ENCODE data around the gene PPP4R3B. TPM values are rescaled to one million over a fixed set of nuclear protein-coding genes. Genes with fewer than 3 reads are reported as not detected.
"Not testable (repeated sequence)": the region's sequence is repeated elsewhere in the genome, so short reads cannot be mapped to it uniquely, and the experiment has no call there.

PPP4R3B gene
- total and polyA plus RNA-seq, 8 donors: 63.8 to 78.7 (median 74.0) TPM

- no peak for TF ChIP-seq CTCF (IDR thresholded peaks at IDR 0.05)
- no peak for DNase-seq
- no peak overlapping the region for H3K4me3 ChIP-seq
- intact Hi-C loops (cut with DNase I): no loop called here
- no peaks in the 10 kb centered on the region for H3K27me3 ChIP-seq
- H3K4me1 ChIP-seq: peaks cover 1 to 13% of the 10 kb centered on the region in 2 donors
- no peak overlapping the region for H3K27ac ChIP-seq
- no peak for ATAC-seq
- H3K36me3 ChIP-seq: peaks cover 0 to 36% of the 10 kb centered on the region in 2 donors
- no peaks in the 10 kb centered on the region for H3K9me3 ChIP-seq
Observed at GRCh38 chr2:55609193-55609794, 8.1 kb downstream of the PPP4R3B start.

- no peaks in the 10 kb centered on the region for H3K27me3 ChIP-seq
- DNase-seq (no peak), ATAC-seq (no peak)
- no peaks in the 10 kb centered on the region for H3K9me3 ChIP-seq
- peaks cover 3 to 14% of the 10 kb centered on the region in 2 donors for H3K4me1 ChIP-seq
- intact Hi-C loops (cut with DNase I): no loop called here
- peaks cover 0 to 32% of the 10 kb centered on the region in 2 donors for H3K36me3 ChIP-seq
- H3K4me3 ChIP-seq: no peak overlapping the region
- no peak for TF ChIP-seq CTCF (IDR thresholded peaks at IDR 0.05)
- no peak overlapping the region for H3K27ac ChIP-seq
Observed at GRCh38 chr2:55607717-55608116, 9.7 kb downstream of the PPP4R3B start.

GRCh38 chr2:55604027-55604565 lies 13.3 kb downstream of the PPP4R3B start:
- ATAC-seq (no peak), DNase-seq (no peak)
- intact Hi-C loops (cut with DNase I): no loop called here
- no peak overlapping the region for H3K27ac ChIP-seq
- TF ChIP-seq CTCF (IDR thresholded peaks at IDR 0.05): no peak
- no peaks in the 10 kb centered on the region for H3K27me3 ChIP-seq
- no peak overlapping the region for H3K4me3 ChIP-seq
- peaks cover 3 to 16% of the 10 kb centered on the region in 2 donors for H3K4me1 ChIP-seq
- no peaks in the 10 kb centered on the region for H3K9me3 ChIP-seq
- H3K36me3 ChIP-seq: peaks cover 0 to 36% of the 10 kb centered on the region in 2 donors

GRCh38 chr2:55601849-55602248 lies 15.6 kb downstream of the PPP4R3B start:
- Histone ChIP-seq H3K27ac (no peak overlapping the region), H3K36me3 (peaks cover 0 to 58% of the 10 kb centered on the region in 2 donors), H3K27me3 (no peaks in the 10 kb centered on the region), H3K4me1 (peaks cover 3 to 16% of the 10 kb centered on the region in 2 donors), H3K9me3 (no peaks in the 10 kb centered on the region), H3K4me3 (no peak overlapping the region)
- TF ChIP-seq CTCF (IDR thresholded peaks at IDR 0.05): no peak
- intact Hi-C loops (cut with DNase I): no loop called here
- DNase-seq (no peak), ATAC-seq (no peak)

- Histone ChIP-seq H3K4me1 (peaks cover 0 to 6% of the 10 kb centered on the region in 2 donors), H3K4me3 (no peak overlapping the region), H3K9me3 (no peaks in the 10 kb centered on the region), H3K27ac (no peak overlapping the region), H3K36me3 (peaks cover 0 to 68% of the 10 kb centered on the region in 2 donors), H3K27me3 (no peaks in the 10 kb centered on the region)
- ATAC-seq (no peak), DNase-seq (no peak)
- TF ChIP-seq CTCF (IDR thresholded peaks at IDR 0.05): no peak
- intact Hi-C loops (cut with DNase I): no loop called here
Observed at GRCh38 chr2:55598056-55598795, 19.2 kb downstream of the PPP4R3B start.

GRCh38 chr2:55596795-55597194 lies 20.6 kb downstream of the PPP4R3B start:
- H3K27me3 ChIP-seq; ATAC-seq; H3K4me3 ChIP-seq; H3K4me1 ChIP-seq; H3K9me3 ChIP-seq; H3K27ac ChIP-seq; DNase-seq; intact Hi-C loops (cut with DNase I): not testable (repeated sequence)
- H3K36me3 ChIP-seq: peaks cover 0 to 55% of the 10 kb centered on the region in 2 donors

All from left lung (tissue), 10 donors.